SK-N-MC (cell line): ENCODE measurements around the gene BCL2L1.

ENCODE experiments used
- DNase-seq: peaks from one replicate; pipeline ENCODE4 v3.0.0-alpha.2; 2011; ENCODE audit warnings: low read depth, low spot score
- H3K27ac ChIP-seq: fragments of 200-600 bp; sonication (generic); 2 replicates; pipeline ENCODE4 v1.5.1; 2016; ENCODE audit warnings: mixed run types
- H3K36me3 ChIP-seq: fragments of 200-600 bp; sonication (generic); 2 replicates; pipeline ENCODE4 v1.6.1; 2017; ENCODE audit warnings: antibody characterized with exemption, low read length, mixed read lengths; ENCODE audit not compliant: insufficient read depth
- H3K4me3 ChIP-seq: fragments of 200-600 bp; sonication (generic); 2 replicates; pipeline ENCODE4 v1.5.1; 2016
- H3K9ac ChIP-seq: fragments of 200-600 bp; sonication (generic); 2 replicates; pipeline ENCODE4 v1.8.0; 2017; ENCODE audit warnings: mixed run types, mixed read lengths; ENCODE audit not compliant: insufficient read length
- H3K9me3 ChIP-seq: fragments of 200-600 bp; sonication (generic); 2 replicates; pipeline ENCODE4 v1.6.1; 2017; ENCODE audit warnings: low read depth, mild to moderate bottlenecking, antibody characterized with exemption, low read length, moderate library complexity, mixed read lengths
- EZH2 ChIP-seq: fragments of 200-600 bp; sonication (generic); IDR thresholded peaks from one replicate; pipeline ENCODE4 v1.6.1; 2017; ENCODE audit warnings: antibody characterized with exemption
- FOXP2 ChIP-seq: optimal IDR thresholded peaks from 2 replicates; pipeline ENCODE3; 2011; ENCODE audit warnings: mild to moderate bottlenecking, moderate library complexity; ENCODE audit not compliant: insufficient read depth; ENCODE audit errors: extremely low read length, control extremely low read depth
- POLR2AphosphoS5 ChIP-seq: IDR thresholded peaks from 2 replicates; pipeline ENCODE4 v1.6.1; 2012; ENCODE audit warnings: mild to moderate bottlenecking, low read depth, low read length, borderline replicate concordance

BCL2L1 gene

DNA sequence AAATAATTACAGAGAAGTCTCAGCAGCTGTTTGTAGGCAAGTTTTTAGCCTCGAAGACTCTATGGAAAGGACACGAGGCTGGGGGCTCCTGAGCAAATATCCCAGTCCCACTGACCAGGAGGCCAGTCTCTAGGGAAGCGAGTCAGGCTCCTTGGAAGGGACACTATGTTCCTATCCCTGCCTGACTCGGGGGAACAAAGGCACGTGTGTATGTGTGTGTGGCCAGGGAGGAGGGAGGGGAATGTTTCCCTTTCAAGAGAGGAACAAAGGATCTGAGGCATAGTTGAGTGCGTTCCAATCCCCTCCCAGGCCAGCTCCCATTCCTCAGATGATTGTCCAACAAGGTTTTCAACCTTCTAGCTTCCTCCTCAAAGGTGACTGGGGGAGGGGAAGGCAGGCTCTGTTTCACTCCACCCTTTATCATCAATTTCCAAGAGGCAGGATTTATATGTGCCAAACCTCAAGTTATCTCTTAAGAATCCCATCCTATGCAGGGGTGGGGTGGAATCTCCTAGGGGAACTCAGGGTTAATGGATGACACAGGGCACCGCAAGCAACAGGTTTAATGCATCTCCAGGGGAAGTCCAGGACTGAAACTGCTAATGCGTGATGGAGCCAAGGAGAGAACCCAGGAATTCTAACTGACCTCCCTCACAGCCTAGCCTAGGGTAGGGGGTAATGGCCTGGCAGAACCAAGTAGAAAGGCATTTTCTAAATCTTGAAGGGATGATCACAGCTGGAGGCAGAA lies 9.9 kb downstream of the BCL2L1 start:
- 0 out of 2 replicates have a peak overlapping the region, but pooled peaks have one; percentile 29 for H3K27ac ChIP-seq
- peaks cover 8% of the 10 kb centered on the region for H3K36me3 ChIP-seq
- H3K9ac ChIP-seq: no peak overlapping the region
- TF ChIP-seq EZH2: no peak
- no peak for TF ChIP-seq FOXP2
- TF ChIP-seq POLR2AphosphoS5: no peak
- DNase-seq: no peak
- no peaks in the 10 kb centered on the region for H3K9me3 ChIP-seq
- peak overlapping the region; percentile 18; the same call in 1 of the 2 replicates for H3K4me3 ChIP-seq

DNA sequence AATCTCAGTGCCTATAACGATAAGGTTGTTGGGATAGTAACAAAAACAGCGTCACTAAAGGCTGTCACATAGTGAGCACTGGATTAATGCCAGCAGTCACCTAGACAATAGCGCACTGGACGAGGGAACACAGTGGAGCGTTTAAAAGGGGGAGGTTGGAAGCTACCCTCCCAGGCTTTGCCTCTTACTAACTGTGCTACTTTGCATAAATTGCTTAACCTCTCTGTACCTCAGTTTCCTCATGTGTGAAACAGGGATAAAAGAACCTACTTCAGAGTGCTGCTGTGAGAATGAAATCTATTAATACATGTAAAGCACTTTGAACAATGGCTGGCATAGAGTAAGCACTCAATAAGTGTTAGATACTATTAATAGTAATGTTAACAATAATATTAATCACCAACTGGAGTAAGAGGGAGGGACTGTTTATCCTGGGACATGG lies 10.5 kb downstream of the BCL2L1 start:
- Histone ChIP-seq H3K9ac (no peak overlapping the region), H3K4me3 (no peak overlapping the region), H3K27ac (no peak overlapping the region), H3K9me3 (no peaks in the 10 kb centered on the region), H3K36me3 (peaks cover 11% of the 10 kb centered on the region)
- no peak for TF ChIP-seq FOXP2
- TF ChIP-seq POLR2AphosphoS5: no peak
- no peak for TF ChIP-seq EZH2
- DNase-seq: no peak

DNA sequence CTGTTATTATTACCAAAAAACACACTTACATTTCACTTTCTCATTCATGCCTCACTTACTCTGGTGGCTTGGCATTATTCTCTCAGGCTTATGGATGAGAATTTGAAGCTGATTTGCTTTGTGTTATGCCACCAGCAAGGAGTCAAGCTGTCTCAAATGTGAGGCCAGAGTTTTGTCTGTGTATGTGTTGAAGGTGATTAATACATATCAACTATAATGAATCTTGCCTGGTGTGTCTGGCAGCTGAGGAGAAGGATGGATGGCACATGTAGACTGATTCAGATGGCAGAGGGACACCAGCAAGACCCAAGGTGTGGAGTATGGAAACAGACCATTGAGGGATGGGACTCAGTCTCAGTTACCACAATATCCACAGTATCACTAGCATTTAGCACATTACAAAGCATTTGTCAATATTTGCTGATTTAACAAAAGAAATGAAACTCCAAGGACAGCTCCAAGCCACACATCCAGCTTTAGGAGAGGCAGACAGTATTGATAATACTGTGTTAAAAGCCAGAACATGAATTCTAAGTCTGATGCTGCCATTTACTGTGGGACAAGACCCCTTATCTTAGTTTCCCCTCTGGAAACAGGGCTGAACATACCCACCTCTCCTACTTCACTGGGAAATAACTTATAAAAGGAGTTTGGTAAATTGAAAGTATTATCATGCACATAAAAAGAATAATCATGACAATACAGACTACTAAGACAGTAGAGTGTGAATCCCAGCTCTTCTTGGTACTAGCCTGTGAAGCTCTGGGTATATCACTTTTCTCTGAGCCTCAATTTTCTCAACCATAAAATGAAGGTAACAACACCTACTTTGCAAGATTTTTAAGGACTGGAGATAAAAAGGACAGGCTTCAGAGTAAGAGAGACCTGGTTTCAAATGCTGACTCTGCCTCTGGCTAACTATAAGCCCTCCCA lies 11.2 kb downstream of the BCL2L1 start:
- TF ChIP-seq EZH2: no peak
- no peak for TF ChIP-seq POLR2AphosphoS5
- TF ChIP-seq FOXP2: no peak
- Histone ChIP-seq H3K27ac (no peak overlapping the region), H3K4me3 (no peak overlapping the region), H3K9me3 (no peaks in the 10 kb centered on the region), H3K36me3 (peaks cover 17% of the 10 kb centered on the region), H3K9ac (no peak overlapping the region)
- no peak for DNase-seq

DNA sequence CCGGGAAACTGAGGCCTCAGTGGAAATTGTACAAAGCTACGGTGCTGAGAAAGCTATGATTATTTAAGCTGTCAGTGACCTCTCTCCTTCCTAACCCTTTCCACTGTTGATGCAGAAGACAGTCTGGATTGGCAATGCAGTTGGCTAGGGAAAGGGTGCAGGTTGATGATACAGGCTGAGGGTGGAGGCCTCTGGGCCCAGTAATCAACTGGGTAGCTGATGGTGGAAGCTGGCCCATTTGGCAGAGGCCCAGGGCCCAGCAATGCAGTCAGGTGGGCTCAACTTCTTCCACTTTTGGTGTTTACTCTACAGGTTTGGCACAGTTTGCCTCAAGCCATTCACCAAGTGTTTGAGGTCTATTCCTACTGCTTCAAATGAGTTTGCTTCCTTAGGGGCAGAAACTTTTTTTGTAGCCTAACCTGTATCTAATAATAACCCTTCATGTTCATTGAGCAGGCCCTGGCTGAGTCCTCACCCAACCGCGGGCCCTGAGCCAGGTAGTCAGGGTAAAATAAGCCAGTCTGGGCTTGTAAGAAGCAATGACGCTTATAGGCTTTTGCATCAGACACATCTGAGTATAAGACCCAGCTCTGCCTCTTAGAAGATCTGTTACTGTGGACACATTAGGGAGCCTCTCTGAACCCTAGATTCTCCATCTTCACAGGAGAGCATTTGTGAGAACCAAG lies 12.1 kb downstream of the BCL2L1 start:
- H3K9me3 ChIP-seq: no peaks in the 10 kb centered on the region
- no peak overlapping the region for H3K4me3 ChIP-seq
- no peak for DNase-seq

DNA sequence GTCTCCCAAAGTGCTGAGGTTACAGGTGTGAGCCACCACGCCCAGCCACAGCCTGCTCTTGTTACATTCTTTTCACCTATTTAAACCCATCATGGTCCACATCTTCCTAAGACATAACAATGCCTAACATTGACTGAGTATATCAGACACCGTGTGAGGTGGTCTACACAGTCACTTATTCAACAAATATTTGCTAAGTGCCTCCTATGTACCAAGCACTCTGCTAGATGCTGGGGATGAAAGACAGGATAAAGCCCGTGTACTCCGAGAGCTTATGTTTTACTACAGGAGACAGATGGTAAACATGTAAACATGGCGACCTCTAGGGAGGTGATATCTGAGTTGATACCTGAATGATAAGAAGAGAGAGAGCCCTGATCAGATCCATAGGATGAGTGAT lies 12.7 kb downstream of the BCL2L1 start:
- H3K9ac ChIP-seq: no peak overlapping the region
- no peak overlapping the region for H3K27ac ChIP-seq

More for the DNA sequence above, 12.1 kb downstream of the BCL2L1 start:
- Histone ChIP-seq H3K9ac (no peak overlapping the region), H3K36me3 (peaks cover 20% of the 10 kb centered on the region), H3K27ac (no peak overlapping the region)
- TF ChIP-seq EZH2 (no peak), POLR2AphosphoS5 (no peak), FOXP2 (no peak)

DNA sequence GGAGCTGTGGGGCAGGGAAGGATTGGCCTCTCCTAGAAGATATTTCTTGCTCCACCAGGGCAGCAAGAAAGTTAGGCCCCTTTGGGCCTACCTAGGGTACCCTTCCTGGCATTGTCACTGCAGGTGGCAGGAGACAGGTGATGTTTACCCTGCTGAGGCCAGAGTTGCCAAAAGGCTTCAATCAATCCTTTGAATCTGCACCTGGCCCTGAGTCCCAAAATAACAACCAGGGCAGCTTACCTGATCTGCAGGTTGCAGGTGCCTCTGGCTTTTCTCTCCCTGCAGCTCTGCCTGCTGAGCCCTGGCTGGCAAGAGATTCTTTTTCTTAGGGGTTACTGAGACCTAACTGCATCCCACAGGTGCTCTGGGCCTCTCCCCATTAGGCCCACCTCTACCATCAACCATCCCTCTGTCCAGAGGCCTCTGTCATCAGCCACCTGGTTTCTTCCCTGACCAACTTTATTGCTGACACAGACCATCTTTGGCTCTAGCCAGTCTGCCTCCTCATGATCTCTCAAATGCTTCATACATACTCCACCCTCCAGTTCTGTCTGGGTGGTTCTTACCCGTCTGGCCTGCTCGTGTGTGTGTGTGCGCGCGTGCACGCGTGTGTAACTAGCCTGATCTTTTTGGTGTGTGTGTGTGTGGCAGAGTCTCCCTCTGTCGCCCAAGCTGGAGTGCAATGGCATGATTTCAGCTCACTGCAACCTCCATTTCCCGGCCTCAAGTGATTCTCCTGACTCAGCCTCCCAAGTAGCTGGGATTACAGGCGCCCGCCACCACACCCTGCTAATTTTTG lies 13.7 kb downstream of the BCL2L1 start:
- TF ChIP-seq FOXP2: no peak
- TF ChIP-seq EZH2: no peak
- no peak for TF ChIP-seq POLR2AphosphoS5
- Histone ChIP-seq H3K4me3 (no peak overlapping the region), H3K9me3 (no peaks in the 10 kb centered on the region), H3K9ac (no peak overlapping the region), H3K36me3 (peaks cover 14% of the 10 kb centered on the region), H3K27ac (no peak overlapping the region)
- no peak for DNase-seq

More for the DNA sequence above, 12.7 kb downstream of the BCL2L1 start:
- H3K9me3 ChIP-seq: no peaks in the 10 kb centered on the region
- no peak for DNase-seq
- TF ChIP-seq FOXP2 (no peak), POLR2AphosphoS5 (no peak), EZH2 (no peak)
- peaks cover 20% of the 10 kb centered on the region for H3K36me3 ChIP-seq
- no peak overlapping the region for H3K4me3 ChIP-seq

DNA sequence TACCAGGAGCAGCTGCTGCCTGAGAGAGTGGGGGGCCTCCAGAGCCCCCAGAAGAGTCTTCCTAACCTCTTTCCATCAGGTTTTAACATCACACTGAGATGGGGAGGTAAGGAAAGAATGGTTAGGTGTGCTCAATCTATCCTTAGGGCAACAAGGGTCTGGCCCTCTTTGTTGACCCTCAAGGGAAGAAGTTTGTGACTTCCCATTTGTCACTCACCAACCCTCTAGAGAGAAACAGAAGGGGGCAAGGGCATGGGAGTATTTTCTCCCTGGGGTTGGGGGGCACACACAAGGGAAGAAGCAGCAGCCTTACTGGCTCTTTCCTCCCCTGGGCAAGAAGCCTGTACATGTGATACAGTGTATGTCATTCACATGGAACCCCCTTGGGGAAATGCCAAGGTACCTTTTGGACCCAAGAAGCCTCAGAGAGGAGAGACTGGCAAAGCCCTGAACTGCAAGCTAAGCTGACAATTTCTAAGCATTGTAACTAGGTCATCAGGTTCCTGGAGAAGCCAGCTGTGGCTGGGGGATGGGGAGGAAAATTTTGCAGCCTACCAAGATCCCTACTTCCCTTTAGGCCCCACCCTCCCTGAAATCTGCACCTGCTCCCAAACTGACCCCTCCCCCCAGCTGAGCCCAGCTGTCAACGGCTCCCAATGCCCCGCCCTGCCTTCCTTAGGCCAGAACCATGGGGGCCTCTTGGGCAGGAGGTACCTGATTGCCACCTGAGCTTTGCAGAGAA lies 14.5 kb downstream of the BCL2L1 start:
- Histone ChIP-seq H3K9me3 (no peaks in the 10 kb centered on the region), H3K27ac (no peak overlapping the region), H3K4me3 (no peak overlapping the region), H3K36me3 (peaks cover 12% of the 10 kb centered on the region; the same call in 1 of the 2 replicates), H3K9ac (no peak overlapping the region)
- TF ChIP-seq EZH2 (no peak), FOXP2 (no peak), POLR2AphosphoS5 (no peak)
- DNase-seq: no peak
